8988T (cell line): Measurements from ENCODE around the gene UVRAG.

ENCODE experiments used
- DNase-seq: peaks from one replicate; pipeline ENCODE4 v3.0.0; 2011

Gene UVRAG

DNA sequence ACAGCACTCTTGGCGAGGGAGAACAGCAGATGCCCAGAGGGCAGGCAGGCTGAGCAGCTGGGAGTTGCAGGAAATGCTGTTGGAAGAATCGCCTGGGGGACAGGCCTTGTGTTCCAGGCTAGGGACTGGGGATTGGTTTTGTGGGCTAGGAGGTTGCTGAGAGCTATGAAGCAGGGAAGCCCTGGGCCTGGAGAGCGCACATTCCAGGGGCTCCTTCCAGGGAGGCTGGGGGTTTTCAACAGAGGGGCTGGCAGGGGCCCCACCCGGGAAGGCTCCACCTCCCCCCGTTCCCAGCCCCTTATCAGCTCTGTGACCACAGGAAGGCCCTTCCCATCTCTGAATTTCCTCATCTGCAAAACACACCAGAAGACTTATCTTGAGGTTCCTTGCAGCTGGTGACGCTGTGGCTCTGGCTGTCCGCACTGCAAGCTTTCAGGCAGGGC is 369.6 kb downstream of the UVRAG start:
- DNase-seq: no peak

DNA sequence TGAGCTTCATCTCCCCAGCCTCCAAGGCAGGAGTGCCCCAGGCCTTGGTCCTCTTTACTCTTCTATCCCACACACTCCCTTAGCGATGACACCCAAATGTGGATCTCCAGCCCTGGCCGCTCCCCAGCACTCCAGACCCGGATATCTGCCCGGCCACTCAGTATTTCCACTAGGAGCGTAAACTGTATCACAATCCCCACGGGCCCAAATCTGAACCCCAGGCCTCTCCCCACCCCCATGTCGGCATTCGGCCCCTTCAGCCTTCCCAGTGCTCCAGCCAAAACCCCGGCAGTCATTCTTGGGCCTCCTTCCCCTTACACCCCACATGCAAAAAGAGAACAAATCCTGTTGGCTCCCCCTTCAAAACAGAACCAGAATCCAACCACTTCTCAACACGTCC is 370.5 kb downstream of the UVRAG start:
- no peak for DNase-seq

DNA sequence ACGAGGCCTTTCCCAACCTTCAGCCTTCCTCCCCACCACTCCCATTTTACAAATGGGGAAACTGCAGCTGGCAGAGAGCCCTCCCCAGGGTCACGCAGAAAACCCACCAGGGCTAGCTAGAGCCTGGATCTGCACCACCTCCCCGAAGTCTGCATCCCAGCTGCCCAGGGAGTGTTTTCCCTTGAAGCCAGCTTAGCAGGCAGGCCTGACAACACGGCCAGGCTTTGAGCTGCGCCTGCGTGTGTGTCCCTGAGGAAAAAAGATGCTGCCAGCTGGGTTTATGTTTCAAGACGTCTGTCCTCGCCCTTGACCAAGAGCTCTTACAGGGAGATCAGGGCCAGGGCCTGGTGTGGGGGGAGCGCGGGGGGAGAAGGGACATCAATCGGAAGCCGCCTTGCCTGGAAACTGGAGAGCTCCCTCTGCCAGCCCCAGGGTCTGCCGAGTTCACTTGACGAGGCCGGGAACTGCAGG is 371.0 kb downstream of the UVRAG start:
- DNase-seq: no peak

DNA sequence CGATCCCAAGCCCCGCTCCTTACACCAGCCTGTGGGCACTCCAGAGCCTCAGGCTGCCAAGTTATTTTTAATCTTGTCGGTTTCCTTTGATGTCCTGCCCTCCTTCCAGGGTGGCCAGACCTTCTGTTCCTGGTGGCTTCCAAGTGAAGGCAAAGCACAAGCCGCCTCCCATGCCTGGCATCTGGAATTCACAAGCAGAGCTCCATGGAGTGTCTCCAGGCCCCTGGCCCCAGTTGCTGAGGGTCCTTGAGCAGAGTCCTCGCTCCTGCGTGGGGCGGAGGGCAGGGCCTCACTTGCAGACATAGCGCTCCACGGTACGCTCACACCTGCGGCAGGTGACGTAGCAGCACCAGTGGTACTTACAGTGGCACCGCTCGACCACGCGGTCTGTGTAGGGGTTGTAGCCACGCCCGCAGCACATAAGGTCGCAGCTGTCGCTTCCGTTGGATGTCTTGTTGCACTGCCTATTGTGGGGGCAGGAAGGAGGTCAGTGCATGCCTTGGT is 371.8 kb downstream of the UVRAG start:
- no peak for DNase-seq

DNA sequence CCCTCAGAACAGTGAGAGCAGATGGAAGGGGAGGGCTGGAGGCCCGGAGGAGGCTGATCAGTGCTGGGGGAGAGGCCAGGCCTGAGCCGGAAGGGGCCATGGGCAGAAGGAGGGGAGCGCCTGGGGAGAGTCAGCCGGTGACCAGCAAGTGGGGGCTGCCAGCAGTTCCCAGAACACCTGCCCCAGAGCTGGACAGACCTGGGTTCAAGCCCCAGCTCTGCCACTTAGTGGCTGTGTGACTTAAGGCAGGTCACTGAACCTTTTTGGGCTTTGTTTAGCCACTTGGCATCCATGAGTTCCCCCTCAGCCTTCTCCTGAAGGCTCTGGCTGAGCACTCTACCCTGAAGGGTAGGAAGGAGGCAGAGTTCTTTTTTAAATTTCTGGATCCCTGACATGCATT is 373.9 kb downstream of the UVRAG start:
- no peak for DNase-seq

DNA sequence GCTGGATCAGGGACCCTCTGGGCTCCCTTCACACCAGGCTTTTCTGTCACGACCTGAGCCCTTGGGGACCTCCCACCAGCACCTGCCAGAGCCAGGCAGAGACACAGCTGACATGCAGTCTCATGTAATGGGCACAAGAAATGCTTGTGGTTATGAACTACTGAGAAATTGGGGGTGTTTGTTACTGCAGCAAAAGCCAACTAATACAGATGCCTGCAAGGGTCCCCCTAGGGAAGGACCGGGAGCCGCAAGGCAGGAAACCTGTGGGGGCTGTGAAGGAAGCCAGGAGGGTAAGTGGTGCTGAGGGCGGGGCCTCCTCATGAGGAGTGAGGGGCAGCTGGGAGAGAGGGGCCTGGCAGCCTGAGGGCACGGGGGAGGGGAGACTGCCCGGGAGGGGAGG is 374.7 kb downstream of the UVRAG start:
- DNase-seq: no peak

DNA sequence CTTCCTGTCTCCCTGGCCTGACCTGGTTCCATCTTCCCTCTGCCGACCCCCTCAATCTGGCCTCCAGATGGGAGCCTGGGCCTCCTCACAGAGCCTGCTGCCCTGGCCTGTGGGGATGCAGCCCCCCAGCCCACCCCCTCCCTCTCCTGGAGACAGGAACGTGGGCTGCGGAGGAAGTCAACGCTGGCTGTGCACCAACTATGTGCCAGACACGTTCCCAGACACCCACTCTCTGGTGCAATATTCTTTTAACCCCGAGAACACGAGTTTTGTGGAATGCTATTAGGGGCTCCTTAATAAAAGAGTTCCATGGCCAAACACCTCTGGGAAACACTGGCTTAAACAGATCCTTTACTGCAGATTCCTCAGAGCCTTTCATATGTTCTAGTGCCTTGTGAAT is 375.4 kb downstream of the UVRAG start:
- DNase-seq: no peak
